IMR-90 (cell line): ENCODE data around the gene GPC2. TPM values are rescaled to one million over a fixed set of nuclear protein-coding genes. Genes with fewer than 3 reads are reported as not detected.

Experiments
- ATAC-seq: fragments of 200-7000 bp; cut with Tn5 transposase; 2 replicates; pipeline ENCODE4 v1.9.1; 2020; ENCODE audit warnings: low read depth, mild to moderate bottlenecking, moderate library complexity
- BruUV-seq: library from RNA; stranded (reverse); fragments of 400-500 nt; replicated peaks from 2 replicates; lab custom pipeline; 2021; lab: Mats Ljungman, UMichigan
- CTCF ChIA-PET: fragments of 300-600 bp; formaldehyde crosslinking; extraction: SDS; loops from one replicate; lab custom pipeline; 2021; ENCODE audit warnings: antibody characterized with exemption; lab: Yijun Ruan, JAX
- POLR2A ChIA-PET: fragments of 300-600 bp; sonication (Branson Sonifier 250); formaldehyde crosslinking; loops from one replicate; lab custom pipeline; 2022; ENCODE audit warnings: antibody characterized with exemption; ENCODE audit not compliant: unreplicated experiment; lab: Charles Lee
- DNase-seq: peaks from one replicate; pipeline ENCODE4 v3.0.0; 2013
- H2AFZ ChIP-seq: replicated peaks from 2 replicates; pipeline ENCODE3; 2013; ENCODE audit warnings: low read length, mild to moderate bottlenecking; ENCODE audit not compliant: poor library complexity
- H2AK5ac ChIP-seq: 2 replicates; pipeline ENCODE4 v1.6.1; 2013; ENCODE audit warnings: low read depth, low read length, inconsistent platforms
- H2AK9ac ChIP-seq: replicated peaks from 2 replicates; pipeline ENCODE3; 2013; ENCODE audit warnings: mild to moderate bottlenecking, low read depth, low read length, moderate library complexity; ENCODE audit not compliant: poor library complexity
- H2BK120ac ChIP-seq: 2 replicates; pipeline ENCODE4 v1.6.1; 2013; ENCODE audit warnings: low read depth, low read length, inconsistent platforms
- H2BK15ac ChIP-seq: 3 replicates; pipeline ENCODE4 v1.6.1; 2013; ENCODE audit warnings: low read depth, low read length, inconsistent platforms
- H2BK20ac ChIP-seq: 2 replicates; pipeline ENCODE4 v1.6.1; 2013; ENCODE audit warnings: low read depth, mild to moderate bottlenecking, inconsistent platforms, low read length, moderate library complexity
- H2BK5ac ChIP-seq: 2 replicates; pipeline ENCODE4 v1.6.1; 2013; ENCODE audit warnings: mild to moderate bottlenecking, low read depth, low read length, inconsistent platforms; ENCODE audit not compliant: poor library complexity, severe bottlenecking
- H3K14ac ChIP-seq: replicated peaks from 2 replicates; pipeline ENCODE4 v1.6.1; 2013; ENCODE audit warnings: low read depth, low read length, inconsistent platforms
- H3K18ac ChIP-seq: 2 replicates; pipeline ENCODE4 v1.6.1; 2013; ENCODE audit warnings: low read depth, low read length, control low read depth
- H3K23ac ChIP-seq: 2 replicates; pipeline ENCODE4 v1.6.1; 2013; ENCODE audit warnings: low read depth, low read length, inconsistent platforms
- H3K27ac ChIP-seq: 2 replicates; pipeline ENCODE4 v1.5.1; 2013; ENCODE audit warnings: mild to moderate bottlenecking, control low read depth, low read length; ENCODE audit not compliant: insufficient read depth
- H3K27me3 ChIP-seq: 2 replicates; pipeline ENCODE4 v1.6.1; 2013; ENCODE audit warnings: low read length; ENCODE audit not compliant: control insufficient read depth, insufficient read depth
- H3K36me3 ChIP-seq: 2 replicates; pipeline ENCODE4 v1.6.1; 2013; ENCODE audit warnings: low read length, mixed read lengths; ENCODE audit not compliant: control insufficient read depth, insufficient read depth
- H3K4ac ChIP-seq: 2 replicates; pipeline ENCODE4 v1.6.1; 2013; ENCODE audit warnings: low read depth, low read length, inconsistent platforms
- H3K4me1 ChIP-seq: 2 replicates; pipeline ENCODE4 v1.6.1; 2013; ENCODE audit warnings: low read length, mixed read lengths; ENCODE audit not compliant: control insufficient read depth, insufficient read depth
- H3K4me2 ChIP-seq: 2 replicates; pipeline ENCODE4 v1.6.1; 2013; ENCODE audit warnings: low read depth, mild to moderate bottlenecking, control low read depth, low read length, moderate library complexity
- H3K4me3 ChIP-seq: 2 replicates; pipeline ENCODE4 v1.5.1; 2013; ENCODE audit warnings: low read depth, mild to moderate bottlenecking, control low read depth, low read length, moderate library complexity; ENCODE audit not compliant: insufficient read depth
- H3K56ac ChIP-seq: 2 replicates; pipeline ENCODE4 v1.6.1; 2013; ENCODE audit warnings: low read length, inconsistent platforms; ENCODE audit not compliant: insufficient read depth; ENCODE audit errors: extremely low read depth
- H3K79me1 ChIP-seq, 2 experiments: 2 replicates each; pipeline ENCODE4 v1.6.1; 2013; ENCODE audit warnings: low read length in 2 of 2, inconsistent platforms in 1 of 2, low read depth in 1 of 2
- H3K9ac ChIP-seq: 2 replicates; pipeline ENCODE4 v1.6.1; 2013; ENCODE audit warnings: low read depth, low read length, control low read depth
- H3K9me1 ChIP-seq: 2 replicates; pipeline ENCODE4 v1.6.1; 2013; ENCODE audit warnings: low read length, inconsistent platforms; ENCODE audit not compliant: insufficient read depth
- H3K9me3 ChIP-seq: 2 replicates; pipeline ENCODE4 v1.6.1; 2013; ENCODE audit warnings: low read length; ENCODE audit not compliant: control insufficient read depth, insufficient read depth
- H4K20me1 ChIP-seq: 2 replicates; pipeline ENCODE4 v1.6.1; 2013; ENCODE audit warnings: low read length, inconsistent platforms; ENCODE audit not compliant: insufficient read depth
- H4K5ac ChIP-seq: 2 replicates; pipeline ENCODE4 v1.6.1; 2013; ENCODE audit warnings: mild to moderate bottlenecking, low read depth, low read length, control low read depth
- H4K8ac ChIP-seq, 2 experiments: 2 replicates each; pipeline ENCODE4 v1.6.1; 2013; ENCODE audit warnings: low read depth in 2 of 2, low read length in 2 of 2, control low read depth in 1 of 2, inconsistent platforms in 1 of 2
- H4K91ac ChIP-seq: 2 replicates; pipeline ENCODE4 v1.6.1; 2013; ENCODE audit warnings: low read depth, low read length, inconsistent platforms; ENCODE audit not compliant: insufficient read depth
- BHLHE40 ChIP-seq: fragments of 150-350 bp; IDR thresholded peaks from 2 replicates; pipeline ENCODE4 v1.6.1; 2016; ENCODE audit warnings: mild to moderate bottlenecking, low read depth, low read length
- FOS ChIP-seq: fragments of 150-350 bp; IDR thresholded peaks from 2 replicates; pipeline ENCODE4 v1.6.1; 2016; ENCODE audit warnings: low read depth, low read length
- MAZ ChIP-seq: IDR thresholded peaks from 2 replicates; pipeline ENCODE4 v1.6.1; 2012; ENCODE audit warnings: low read depth, mild to moderate bottlenecking, low read length, improper control_type of control experiment, moderate library complexity, borderline replicate concordance
- WGBS, 2 experiments: methylation state at CpG; one replicate each; pipeline versions ENCODE4 v1.1.5 to v1.1.7; 2013; ENCODE audit warnings: missing lambda C conversion rate in 2 of 2; ENCODE audit not compliant: insufficient read length in 1 of 2; ENCODE audit errors: extremely low coverage in 2 of 2; 5-methylcytosine and 5-hydroxymethylcytosine counted together
- dilution Hi-C: fragments of 300-500 bp; cut with HindIII; formaldehyde crosslinking; loops from one replicate; pipeline ENCODE4 v1.14.3; 2018; ENCODE audit warnings: low sequenced_read_pairs; ENCODE audit not compliant: unreplicated experiment
- in situ Hi-C: fragments of 300-500 bp; cut with MboI; formaldehyde crosslinking; loops from 3 replicates; pipeline ENCODE4 v1.14.3; 2019; ENCODE audit warnings: low sequenced_read_pairs, inconsistent platforms, mixed read lengths
- intact Hi-C: fragments of 100-400 bp; cut with micrococcal nuclease; formaldehyde crosslinking; loops from 2 replicates; pipeline ENCODE4 v1.10.0; 2022
- microRNA-seq, 2 experiments: library from miRNA; stranded (forward) in 1 of 2; unstranded in 1 of 2; fragments of 10-50 nt in 1 of 2; fragments of <30 nt in 1 of 2; gene quantifications in 1 of 2; microRNA quantifications in 1 of 2; one replicate each; pipeline versions ENCODE3 to v1.1.0; 2013 to 2020; ENCODE audit not compliant: insufficient read depth in 1 of 2, insufficient read length in 1 of 2, unreplicated experiment in 1 of 2
- polyA plus RNA-seq, 3 experiments: library from polyadenylated mRNA; depleted of rRNA; stranded (reverse); fragments of >200 nt; gene quantifications; 2 replicates each; pipeline ENCODE4 v1.2.3, GENCODE V29; 2012; ENCODE audit warnings: low replicate concordance in 1 of 3
- total RNA-seq: library from RNA; depleted of rRNA; stranded (reverse); fragments of >200 nt; gene quantifications from 2 replicates; pipeline ENCODE4 v1.2.3, GENCODE V29; 2012; rRNA removed

GPC2 gene
- total and polyA plus RNA-seq, 2 of the 4 experiments (the other 2 are of a cell fraction), result 1.8 to 6.0 TPM

- Histone ChIP-seq H2AK9ac (peak overlapping the region; percentile 87), H2BK120ac (peak overlapping the region; percentile 67; the same call in 1 of the 2 replicates), H4K8ac (peak overlapping the region; percentile 48 to 77; a peak in 3 of 4 replicates), H2AFZ (peak overlapping the region; percentile 96), H3K4me2 (peak overlapping the region; percentile 84), H4K5ac (peak overlapping the region; percentile 26), H3K23ac (peak overlapping the region; percentile 78), H3K27ac (peak overlapping the region; percentile 70), H3K14ac (peak overlapping the region; percentile 89), H3K36me3 (peaks cover 2% of the 10 kb centered on the region; the same call in 1 of the 2 replicates), H4K20me1 (no peaks in the 10 kb centered on the region; the same call in 1 of the 2 replicates), H2AK5ac (peak overlapping the region; percentile 75), H3K56ac (peak overlapping the region; percentile 71), H3K4me1 (peaks cover 6% of the 10 kb centered on the region; the same call in 1 of the 2 replicates), H3K9me1 (peaks cover 16% of the 10 kb centered on the region), H3K4me3 (peak overlapping the region; percentile 61), H3K79me1 (peaks cover 24 to 49% of the 10 kb centered on the region in 2 experiments), H3K9me3 (no peaks in the 10 kb centered on the region), H3K27me3 (no peaks in the 10 kb centered on the region), H3K9ac (peak overlapping the region; percentile 67), H2BK15ac (peak overlapping the region; percentile 38; the same call in 1 of the 3 replicates), H3K4ac (peak overlapping the region; percentile 85), H2BK5ac (peak overlapping the region; percentile 73), H3K18ac (peak overlapping the region; percentile 3; the same call in 1 of the 2 replicates), H4K91ac (peak overlapping the region; percentile 67), H2BK20ac (no peak overlapping the region)
- no TSS peak for BruUV-seq
- CTCF ChIA-PET, result interaction anchor here (0.5 to 0.7 kb wide), 2 partner anchors 10 to 23 kb away, joined by 3 to 6 read pairs; no protein-coding TSS in a partner anchor
- dilution Hi-C loops (no loop called here), in situ Hi-C loops (no loop called here), intact Hi-C loops (loop anchor here (2.0 kb wide), 1 partner anchor 19 kb away; the partner anchor contains the start of genes AP4M1 and MCM7)
- TF ChIP-seq FOS, result no peak
- peak; percentile 45; the same call in 1 of the 2 replicates for TF ChIP-seq MAZ
- TF ChIP-seq BHLHE40, result peak; percentile 58; the same call in 1 of the 2 replicates
- ATAC-seq, result peak; percentile 56
- WGBS, 2 experiments, result 20% methylated on average over 7 of the region's 19 CpGs; no CpG with 5 or more reads in 1 of the 2 experiments
- peak; percentile 58 for DNase-seq
- POLR2A ChIA-PET, result interaction anchor here (0.6 to 1.4 kb wide), 2 partner anchors 18 to 277 kb away, joined by 3 to 6 read pairs; partner anchors contain the start of gene AP4M1
Measured at GRCh38 chr7:100119970-100120732, 57.0 kb downstream of the GPC2 start.

Small RNA genes lying within 50 kb of the gene (microRNA-seq; reads per million reads assigned to microRNA genes)
- not detected for gene MIR4658 (ENCODE audit: unreplicated experiment)

Other genes starting within 250 kb of the GPC2 start
- not detected in 2 replicates for gene GJC3, start 247.8 kb downstream of the GPC2 start, total RNA-seq
- not detected in 2 replicates for gene GJC3, start 247.8 kb downstream of the GPC2 start, polyA plus RNA-seq (2012; rRNA removed)
- gene AZGP1, start 201.3 kb downstream of the GPC2 start, total RNA-seq, result not detected in 2 replicates
- not detected in 2 replicates for gene AZGP1, start 201.3 kb downstream of the GPC2 start, polyA plus RNA-seq (2012; rRNA removed)
- gene ZKSCAN1, start 161.8 kb downstream of the GPC2 start, total RNA-seq, result 30.3 and 40.7 TPM in 2 replicates
- gene ZKSCAN1, start 161.8 kb downstream of the GPC2 start, polyA plus RNA-seq (2012; rRNA removed), result 10.8 and 13.7 TPM in 2 replicates
- 13.1 and 13.3 TPM in 2 replicates for gene ZSCAN21, start 127.6 kb downstream of the GPC2 start, total RNA-seq
- 10.8 and 11.5 TPM in 2 replicates for gene ZSCAN21, start 127.6 kb downstream of the GPC2 start, polyA plus RNA-seq (2012; rRNA removed)
- gene ZNF3, start 95.7 kb downstream of the GPC2 start, total RNA-seq, result 30.8 and 33.1 TPM in 2 replicates
- gene ZNF3, start 95.7 kb downstream of the GPC2 start, polyA plus RNA-seq (2012; rRNA removed), result 20.4 and 24.8 TPM in 2 replicates
- gene COPS6, start 88.4 kb downstream of the GPC2 start, total RNA-seq, result 158 and 185 TPM in 2 replicates
- 303 and 325 TPM in 2 replicates for gene COPS6, start 88.4 kb downstream of the GPC2 start, polyA plus RNA-seq (2012; rRNA removed)
- gene MCM7, start 76.0 kb downstream of the GPC2 start, total RNA-seq, result 130 and 137 TPM in 2 replicates
- 104 and 119 TPM in 2 replicates for gene MCM7, start 76.0 kb downstream of the GPC2 start, polyA plus RNA-seq (2012; rRNA removed)
- gene AP4M1, start 75.7 kb downstream of the GPC2 start, total RNA-seq, result 18.6 and 21.1 TPM in 2 replicates
- gene AP4M1, start 75.7 kb downstream of the GPC2 start, polyA plus RNA-seq (2012; rRNA removed), result 20.5 and 21.4 TPM in 2 replicates
- 11.3 and 14.4 TPM in 2 replicates for gene TAF6, start 58.0 kb downstream of the GPC2 start, total RNA-seq
- 55.3 and 56.5 TPM in 2 replicates for gene TAF6, start 58.0 kb downstream of the GPC2 start, polyA plus RNA-seq (2012; rRNA removed)
- gene CNPY4, start 57.7 kb downstream of the GPC2 start, total RNA-seq, result 13.3 and 20.0 TPM in 2 replicates
- 18.1 and 21.9 TPM in 2 replicates for gene CNPY4, start 57.7 kb downstream of the GPC2 start, polyA plus RNA-seq (2012; rRNA removed)
- 0.56 and 0.72 TPM in 2 replicates for gene MBLAC1, start 50.4 kb downstream of the GPC2 start, total RNA-seq
- 1.4 and 1.6 TPM in 2 replicates for gene MBLAC1, start 50.4 kb downstream of the GPC2 start, polyA plus RNA-seq (2012; rRNA removed)
- 131 and 134 TPM in 2 replicates for gene LAMTOR4, start 28.5 kb downstream of the GPC2 start, total RNA-seq
- 268 and 289 TPM in 2 replicates for gene LAMTOR4, start 28.5 kb downstream of the GPC2 start, polyA plus RNA-seq (2012; rRNA removed)
- 4.4 and 4.5 TPM in 2 replicates for gene TRAPPC14, start 18.7 kb downstream of the GPC2 start, total RNA-seq
- 14.1 and 15.9 TPM in 2 replicates for gene TRAPPC14, start 18.7 kb downstream of the GPC2 start, polyA plus RNA-seq (2012; rRNA removed)
- gene GAL3ST4, start 8.8 kb downstream of the GPC2 start, total RNA-seq, result 0.90 and 1.1 TPM in 2 replicates
- 7.3 and 8.5 TPM in 2 replicates for gene GAL3ST4, start 8.8 kb downstream of the GPC2 start, polyA plus RNA-seq (2012; rRNA removed)
- 0.28 and 0.36 TPM in 2 replicates for gene STAG3, start 537 bp upstream of the GPC2 start, total RNA-seq
- gene STAG3, start 537 bp upstream of the GPC2 start, polyA plus RNA-seq (2012; rRNA removed), result 0.47 and 0.65 TPM in 2 replicates
- gene PVRIG, start 42.6 kb upstream of the GPC2 start, total RNA-seq, result not detected in 2 replicates
- not detected in 2 replicates for gene PVRIG, start 42.6 kb upstream of the GPC2 start, polyA plus RNA-seq (2012; rRNA removed)
- gene SPDYE3, start 130.3 kb upstream of the GPC2 start, total RNA-seq, result not detected in 2 replicates
- not detected in 2 replicates for gene SPDYE3, start 130.3 kb upstream of the GPC2 start, polyA plus RNA-seq (2012; rRNA removed)
- 3.3 and 3.4 TPM in 2 replicates for gene PILRB, start 180.7 kb upstream of the GPC2 start, total RNA-seq
- 22.1 and 22.2 TPM in 2 replicates for gene PILRB, start 180.7 kb upstream of the GPC2 start, polyA plus RNA-seq (2012; rRNA removed)
- gene PILRA, start 196.1 kb upstream of the GPC2 start, total RNA-seq, result not detected in 2 replicates
- gene PILRA, start 196.1 kb upstream of the GPC2 start, polyA plus RNA-seq (2012; rRNA removed), result 0.13 and 0.56 TPM in 2 replicates